ENCODE data around the gene ZNF708. TPM values are rescaled to one million over a fixed set of nuclear protein-coding genes. Genes with fewer than 3 reads are reported as not detected.

Gene ZNF708
- 3.8 and 8.9 TPM in 2 replicates for total RNA-seq

GRCh38 chr19:21328885-21329605, at the start of gene ZNF708:
Gene ZNF708 (minus strand): TSS chr19:21329410. CDS start chr19:21329212, 198 bp downstream.

GRCh38 chr19:21358768-21359451, 29.7 kb upstream of the ZNF708 start, which contains the start of gene ZNF738:
Gene ZNF738 (plus strand): TSS chr19:21359000. CDS start chr19:21359141, 141 bp downstream.

Other genes starting within 250 kb of the ZNF708 start
- 5.1 and 9.8 TPM in 2 replicates for gene ZNF714, start 247.2 kb downstream of the ZNF708 start, total RNA-seq
- gene ZNF431, start 187.4 kb downstream of the ZNF708 start, total RNA-seq: 9.2 and 16.9 TPM in 2 replicates
- gene ZNF738, start 29.6 kb upstream of the ZNF708 start, total RNA-seq: 2.4 and 3.8 TPM in 2 replicates
- 12.6 and 34.8 TPM in 2 replicates for gene ZNF493, start 67.7 kb upstream of the ZNF708 start, total RNA-seq
- gene ZNF429, start 176.2 kb upstream of the ZNF708 start, total RNA-seq: 5.1 and 8.0 TPM in 2 replicates